NCI-H526 (cell line): Measurements from ENCODE around the gene WDTC1.

Source experiments
- DNase-seq, 2 experiments: peaks; one replicate each; lab custom pipeline; 2025; lab: John Stamatoyannopoulos, UW

WDTC1 gene

DNA sequence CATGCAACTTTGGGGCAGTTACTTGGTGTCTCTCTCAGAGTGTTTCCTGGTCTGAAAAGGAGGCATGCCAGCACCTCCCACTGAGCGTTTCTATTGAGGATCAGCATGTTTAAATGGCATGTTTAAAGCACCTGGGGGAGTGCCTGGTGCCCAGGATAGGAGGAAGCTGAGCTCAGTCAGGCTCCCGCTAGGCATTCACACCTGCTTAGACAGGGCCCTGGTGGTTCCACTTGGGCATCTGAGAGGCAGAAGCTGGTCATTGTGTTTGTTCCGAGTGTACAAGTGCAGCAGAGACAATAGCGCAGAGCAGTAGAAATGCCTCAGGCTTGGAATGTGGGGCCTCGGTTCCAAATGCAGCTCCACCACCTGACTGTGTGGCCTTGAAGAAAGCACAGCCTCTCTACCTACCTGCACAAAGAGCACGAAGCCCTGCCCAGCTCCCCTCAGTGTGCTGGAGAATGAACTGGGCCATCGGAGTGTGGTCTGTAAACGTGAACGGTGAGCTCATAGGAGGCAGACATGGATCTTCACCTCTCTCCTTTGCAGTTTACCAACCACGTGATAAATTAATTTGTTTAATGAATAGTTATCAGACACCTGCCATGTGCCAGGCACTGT lies 67.3 kb downstream of the WDTC1 start:
- DNase-seq: no peak

DNA sequence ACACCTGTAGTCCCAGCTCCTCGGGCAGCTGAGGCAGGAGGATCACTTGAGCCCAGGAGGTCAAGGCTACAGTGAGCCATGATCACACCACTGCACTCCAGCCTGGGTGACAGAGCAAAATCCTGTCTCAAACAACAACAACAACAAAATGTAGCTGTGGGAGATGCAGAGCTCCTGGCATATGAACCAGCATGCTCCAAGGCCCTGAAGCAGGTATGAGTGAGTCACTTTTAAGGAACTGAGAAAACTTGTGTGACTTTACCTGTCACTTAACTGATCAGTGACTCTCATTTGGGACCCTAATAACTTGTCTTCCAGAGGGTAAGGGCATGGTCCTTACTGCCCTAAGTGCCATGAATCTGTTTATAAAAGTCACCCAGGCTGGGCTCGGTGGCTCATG lies 68.2 kb downstream of the WDTC1 start:
- no peak for DNase-seq

- no peak for DNase-seq
Measured at GRCh38 chr1:27303509-27303908, 69.1 kb downstream of the WDTC1 start.

- DNase-seq: no peak
Measured at GRCh38 chr1:27306071-27306470, 71.6 kb downstream of the WDTC1 start.

- peak in 1 of 2 experiments; percentile 25 for DNase-seq
Measured at GRCh38 chr1:27306892-27307761, 72.7 kb downstream of the WDTC1 start.

DNA sequence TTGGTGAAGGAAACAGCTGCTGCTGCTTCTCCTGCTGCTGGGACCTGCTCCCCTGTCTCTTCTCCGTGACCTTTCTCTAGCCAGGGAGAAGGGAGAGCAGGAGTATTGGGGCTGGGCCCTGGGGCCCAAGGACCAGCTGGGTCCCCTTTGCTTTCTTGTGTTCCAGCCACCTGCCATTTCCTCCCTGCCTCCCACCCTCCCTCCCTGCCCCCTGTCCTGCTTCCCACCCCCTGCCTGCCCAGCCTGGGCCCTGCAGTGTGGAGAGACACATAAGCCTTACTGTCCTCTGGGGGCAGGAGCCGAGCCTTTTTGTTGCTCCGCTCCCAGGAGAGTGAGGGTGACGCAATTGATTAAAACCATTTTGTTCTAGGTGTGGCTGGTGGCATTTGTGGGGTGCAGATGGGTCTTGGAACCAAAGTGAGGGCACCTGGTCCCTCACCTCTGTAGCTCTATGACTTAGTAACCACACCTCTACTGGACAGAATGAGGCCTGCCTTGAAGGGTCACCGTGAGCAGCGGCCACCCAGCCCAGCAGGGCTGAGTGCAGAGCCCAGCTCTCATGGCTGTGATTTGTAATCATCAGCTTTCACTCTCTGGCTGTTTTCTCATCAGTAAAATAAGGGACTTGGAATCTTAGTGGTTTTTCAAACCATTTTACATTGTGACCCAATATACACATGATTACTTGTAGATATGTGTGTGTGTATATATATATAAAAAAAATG lies 73.6 kb downstream of the WDTC1 start:
- DNase-seq: no peak

DNA sequence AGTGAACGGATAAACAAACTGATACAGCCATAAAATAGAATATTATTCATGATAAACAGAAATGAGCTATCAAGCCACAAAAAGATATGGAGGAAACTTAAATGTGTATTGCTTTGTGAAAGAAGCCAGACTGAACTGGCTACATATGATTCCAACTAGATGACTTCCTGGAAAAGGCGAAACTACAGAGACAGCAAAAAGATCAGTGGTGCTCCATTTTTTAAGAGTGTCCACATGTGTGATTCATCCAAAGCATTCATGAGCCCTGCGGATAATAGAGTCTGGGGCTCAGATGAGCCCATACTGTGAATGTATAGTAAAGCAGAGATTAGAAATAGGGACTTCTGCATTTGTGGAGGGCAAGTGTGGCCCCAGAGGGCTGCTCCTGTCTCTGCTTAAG lies 79.7 kb downstream of the WDTC1 start:
- DNase-seq: no peak

GRCh38 chr1:27314737-27315136 lies 80.3 kb downstream of the WDTC1 start:
- no peak for DNase-seq

DNA sequence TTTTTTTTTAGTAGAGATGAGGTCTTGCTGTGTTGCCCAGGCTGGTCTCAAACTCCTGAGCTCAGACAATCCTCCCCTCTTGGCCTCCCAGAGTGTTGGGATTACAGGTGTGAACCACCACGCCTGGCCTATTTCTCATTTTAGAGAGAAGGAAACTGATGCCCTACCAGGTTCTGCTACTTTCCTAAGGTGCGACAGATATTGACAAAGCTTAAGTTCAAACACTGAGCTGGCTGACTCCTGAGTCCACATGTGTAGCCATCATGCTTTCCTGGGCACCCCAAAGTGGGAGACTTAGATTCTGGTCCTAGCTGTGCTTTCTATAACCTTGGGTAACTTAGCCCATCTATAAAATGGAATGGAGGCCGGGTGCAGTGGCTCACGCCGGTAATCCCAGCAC lies 82.4 kb downstream of the WDTC1 start:
- no peak for DNase-seq

- DNase-seq: no peak
Measured at GRCh38 chr1:27318136-27318535, 83.7 kb downstream of the WDTC1 start.

GRCh38 chr1:27318596-27318995 lies 84.2 kb downstream of the WDTC1 start:
- DNase-seq: no peak

DNA sequence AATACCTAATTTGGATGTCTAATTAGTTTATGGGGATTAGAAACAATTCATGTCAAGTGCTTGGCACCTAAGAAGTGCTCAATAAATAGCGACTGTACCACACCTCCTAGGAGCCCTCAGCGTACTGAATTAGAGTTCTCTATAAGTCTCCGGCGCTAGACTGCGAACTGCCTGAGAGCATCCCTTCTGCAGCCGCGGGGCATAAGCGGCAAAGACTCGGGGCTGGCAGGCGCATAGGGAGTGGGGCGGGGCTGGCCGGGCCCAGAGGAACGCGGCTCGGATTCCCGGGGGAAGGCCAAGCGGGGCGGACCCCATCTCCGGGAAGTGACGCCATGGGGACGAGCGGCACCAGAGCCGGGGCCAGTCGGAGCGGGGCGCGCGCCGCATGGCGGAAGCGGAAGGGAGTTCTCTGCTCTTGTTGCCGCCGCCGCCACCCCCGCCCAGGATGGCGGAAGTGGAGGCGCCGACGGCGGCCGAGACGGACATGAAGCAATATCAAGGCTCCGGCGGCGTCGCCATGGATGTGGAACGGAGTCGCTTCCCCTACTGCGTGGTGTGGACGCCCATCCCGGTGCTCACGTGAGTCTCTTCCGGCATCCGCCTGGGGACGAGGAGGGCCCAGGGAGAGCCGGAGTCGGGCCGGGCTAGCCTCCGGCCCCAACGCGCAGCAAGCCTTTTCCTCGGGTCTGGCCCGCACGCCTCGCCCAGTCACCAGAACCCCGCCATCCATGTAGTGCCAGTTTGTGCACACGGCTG lies 87.6 kb downstream of the WDTC1 start, which contains the start of gene TMEM222:
TMEM222 (plus strand) TSS at position 351 of the 756 bp plus-strand sequence; CDS start at position 386, 35 bp downstream.
- peak; percentile 86 to 98 for DNase-seq

DNA sequence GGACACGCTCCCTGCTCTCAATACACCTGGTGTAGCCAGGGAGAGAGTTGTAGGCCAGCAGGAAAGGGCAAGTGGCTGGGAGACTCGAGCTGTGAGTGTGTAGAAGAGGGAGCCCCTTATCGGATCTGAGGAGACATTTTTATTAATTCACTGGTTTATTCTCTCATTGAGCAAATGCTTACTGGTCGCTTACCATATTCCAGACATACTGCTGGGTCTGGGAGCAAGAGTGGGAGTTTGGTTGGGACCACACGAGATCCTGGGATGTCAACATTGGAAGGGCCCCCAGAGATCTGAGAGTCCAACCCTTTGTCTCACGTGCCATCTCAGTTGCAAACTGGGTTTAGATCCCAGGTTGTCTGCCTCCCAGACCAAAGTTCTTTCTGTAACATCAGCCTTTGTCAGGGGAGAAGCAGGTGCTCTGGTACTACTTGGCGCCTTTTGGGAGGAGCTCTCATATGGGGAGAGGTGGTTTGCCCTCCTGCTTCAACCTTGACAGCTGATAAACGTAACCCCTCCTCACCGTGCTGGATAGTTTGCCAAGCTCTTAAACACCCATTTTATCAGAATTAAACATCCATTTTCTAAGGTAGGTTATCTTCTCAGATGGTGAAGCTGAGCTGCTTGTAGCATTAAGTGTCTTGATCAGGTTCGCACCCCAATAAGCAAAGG lies 88.3 kb downstream of the WDTC1 start:
- DNase-seq: no peak

GRCh38 chr1:27325286-27325685 lies 90.9 kb downstream of the WDTC1 start:
- no peak for DNase-seq

- no peak for DNase-seq
Measured at GRCh38 chr1:27327964-27328363, 93.5 kb downstream of the WDTC1 start.

- DNase-seq: no peak
Measured at GRCh38 chr1:27330786-27331185, 96.4 kb downstream of the WDTC1 start.

DNA sequence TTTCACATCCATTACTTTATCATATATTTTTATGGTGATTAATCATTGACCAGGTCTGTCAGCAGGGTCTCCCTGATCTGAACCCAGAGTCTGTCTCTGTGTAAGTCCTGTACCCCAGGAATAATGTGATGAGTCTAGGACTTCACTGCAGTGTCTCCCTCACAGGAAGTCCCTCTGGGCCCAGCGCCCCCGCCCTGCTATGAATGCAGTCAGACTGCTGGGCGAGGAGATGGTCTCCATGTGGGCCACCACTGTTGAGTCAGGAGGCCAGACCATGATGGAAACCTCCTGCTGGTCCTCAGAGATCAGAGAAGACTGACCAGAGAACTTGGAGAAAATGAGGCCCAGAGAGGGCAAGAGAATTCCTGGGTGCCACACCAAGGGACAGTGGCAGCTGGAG lies 97.0 kb downstream of the WDTC1 start:
- DNase-seq: no peak

DNA sequence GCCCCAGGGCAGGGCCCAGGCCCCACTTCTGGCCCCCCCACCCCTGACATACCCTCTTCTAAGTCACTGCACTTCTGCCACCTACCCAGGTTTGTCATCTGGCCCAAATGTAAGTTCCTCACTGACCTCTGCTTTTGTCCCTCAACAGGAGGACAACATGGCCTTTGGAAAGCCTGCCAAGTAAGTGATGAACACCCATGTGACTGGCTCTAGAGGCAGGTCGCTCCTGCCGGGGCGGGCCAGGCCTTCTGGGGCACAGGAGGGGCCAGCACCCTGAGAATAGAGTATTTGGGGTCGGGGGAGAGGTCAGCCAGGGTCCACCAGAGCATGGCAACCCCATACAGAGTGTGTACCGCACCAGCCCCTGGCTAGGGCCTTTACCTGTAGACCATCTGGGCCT lies 97.5 kb downstream of the WDTC1 start:
- DNase-seq: no peak

DNA sequence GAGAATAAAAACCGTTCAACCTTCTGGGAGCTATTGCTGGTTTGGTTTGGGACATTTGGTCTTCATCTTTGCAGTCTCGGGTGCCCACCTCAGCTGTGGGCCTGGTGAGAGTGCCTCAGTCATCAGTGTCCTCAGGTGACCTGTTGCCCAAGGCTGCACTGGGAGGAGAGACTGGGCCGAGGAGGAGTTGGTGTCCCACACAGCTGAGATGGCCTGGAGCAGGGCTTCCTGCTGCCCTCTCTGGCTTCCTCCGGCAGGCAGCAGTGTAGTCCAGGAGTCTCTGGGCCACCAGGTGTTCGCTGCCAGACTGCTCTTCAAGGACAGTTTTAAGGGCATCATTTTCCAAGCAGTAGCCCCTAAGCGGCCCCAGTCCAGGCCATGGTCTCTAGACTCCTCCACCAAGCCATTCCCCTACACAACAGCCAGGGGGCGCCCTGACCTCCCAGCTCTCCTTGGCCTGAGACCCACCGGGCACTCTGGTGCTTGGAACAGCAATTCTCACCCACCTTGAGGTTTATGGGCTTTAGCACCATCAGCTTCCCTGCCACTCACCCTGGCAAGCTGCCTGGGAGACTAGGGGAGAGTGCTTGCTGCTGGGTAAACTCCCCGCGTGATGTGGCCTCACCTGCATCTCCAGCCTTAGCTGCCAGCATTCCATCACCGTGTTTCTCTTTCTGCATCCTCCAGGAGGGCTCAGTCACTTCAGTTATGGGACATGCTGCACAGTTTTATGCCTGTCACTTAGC lies 98.3 kb downstream of the WDTC1 start:
- peak in 1 of 2 experiments; percentile 57 for DNase-seq

- DNase-seq: no peak
Measured at GRCh38 chr1:27333717-27334279, 99.4 kb downstream of the WDTC1 start.
